ENCODE data around the gene OPCML.

- TF ChIP-seq, protein P1, sequence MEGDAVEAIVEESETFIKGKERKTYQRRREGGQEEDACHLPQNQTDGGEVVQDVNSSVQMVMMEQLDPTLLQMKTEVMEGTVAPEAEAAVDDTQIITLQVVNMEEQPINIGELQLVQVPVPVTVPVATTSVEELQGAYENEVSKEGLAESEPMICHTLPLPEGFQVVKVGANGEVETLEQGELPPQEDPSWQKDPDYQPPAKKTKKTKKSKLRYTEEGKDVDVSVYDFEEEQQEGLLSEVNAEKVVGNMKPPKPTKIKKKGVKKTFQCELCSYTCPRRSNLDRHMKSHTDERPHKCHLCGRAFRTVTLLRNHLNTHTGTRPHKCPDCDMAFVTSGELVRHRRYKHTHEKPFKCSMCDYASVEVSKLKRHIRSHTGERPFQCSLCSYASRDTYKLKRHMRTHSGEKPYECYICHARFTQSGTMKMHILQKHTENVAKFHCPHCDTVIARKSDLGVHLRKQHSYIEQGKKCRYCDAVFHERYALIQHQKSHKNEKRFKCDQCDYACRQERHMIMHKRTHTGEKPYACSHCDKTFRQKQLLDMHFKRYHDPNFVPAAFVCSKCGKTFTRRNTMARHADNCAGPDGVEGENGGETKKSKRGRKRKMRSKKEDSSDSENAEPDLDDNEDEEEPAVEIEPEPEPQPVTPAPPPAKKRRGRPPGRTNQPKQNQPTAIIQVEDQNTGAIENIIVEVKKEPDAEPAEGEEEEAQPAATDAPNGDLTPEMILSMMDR (IDR thresholded peaks at IDR 0.05; ENCODE audit: insufficient read depth, low read length, poor library complexity, severe bottlenecking): no peak
- no peak for TF ChIP-seq EZH2phosphoT487 (conservative IDR thresholded peaks at IDR 0.05; ENCODE audit: low read length)
Observed at GRCh38 chr11:133232665-133233064, 299.6 kb downstream of the OPCML start.
